ENCODE results near the gene UGGT1.

Gene UGGT1

DNA sequence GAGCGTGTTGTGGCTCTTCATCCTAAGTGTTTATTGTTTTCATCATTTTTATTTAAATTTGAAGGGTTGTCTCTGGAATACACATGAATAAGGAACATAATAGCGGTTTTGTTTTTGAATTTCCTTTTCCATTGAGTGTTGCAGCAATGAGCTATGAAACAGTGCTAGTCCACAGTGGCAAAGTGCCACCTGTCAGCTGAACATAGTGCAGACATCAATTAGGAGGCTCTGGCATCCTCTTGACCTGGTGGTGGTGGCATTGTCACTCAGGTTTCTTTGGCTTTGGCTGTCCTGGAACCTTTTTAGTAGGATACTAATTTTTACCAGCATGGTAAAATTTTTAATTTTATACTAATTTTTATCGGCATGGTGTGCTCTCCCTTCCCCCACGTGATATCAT, 63.2 kb downstream of the UGGT1 start:
- no peak for DNase-seq
- H3K27me3 Mint-ChIP-seq (ENCODE audit: low read depth, poor library complexity) = no peaks in the 10 kb centered on the region
- H3K27ac Mint-ChIP-seq = no peak overlapping the region
- no peaks in the 10 kb centered on the region for H3K4me1 Mint-ChIP-seq
- TF ChIP-seq, protein P1, sequence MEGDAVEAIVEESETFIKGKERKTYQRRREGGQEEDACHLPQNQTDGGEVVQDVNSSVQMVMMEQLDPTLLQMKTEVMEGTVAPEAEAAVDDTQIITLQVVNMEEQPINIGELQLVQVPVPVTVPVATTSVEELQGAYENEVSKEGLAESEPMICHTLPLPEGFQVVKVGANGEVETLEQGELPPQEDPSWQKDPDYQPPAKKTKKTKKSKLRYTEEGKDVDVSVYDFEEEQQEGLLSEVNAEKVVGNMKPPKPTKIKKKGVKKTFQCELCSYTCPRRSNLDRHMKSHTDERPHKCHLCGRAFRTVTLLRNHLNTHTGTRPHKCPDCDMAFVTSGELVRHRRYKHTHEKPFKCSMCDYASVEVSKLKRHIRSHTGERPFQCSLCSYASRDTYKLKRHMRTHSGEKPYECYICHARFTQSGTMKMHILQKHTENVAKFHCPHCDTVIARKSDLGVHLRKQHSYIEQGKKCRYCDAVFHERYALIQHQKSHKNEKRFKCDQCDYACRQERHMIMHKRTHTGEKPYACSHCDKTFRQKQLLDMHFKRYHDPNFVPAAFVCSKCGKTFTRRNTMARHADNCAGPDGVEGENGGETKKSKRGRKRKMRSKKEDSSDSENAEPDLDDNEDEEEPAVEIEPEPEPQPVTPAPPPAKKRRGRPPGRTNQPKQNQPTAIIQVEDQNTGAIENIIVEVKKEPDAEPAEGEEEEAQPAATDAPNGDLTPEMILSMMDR (IDR thresholded peaks at IDR 0.05) = no peak
- no peaks in the 10 kb centered on the region for H3K9me3 Mint-ChIP-seq
- H3K4me3 Mint-ChIP-seq = no peak overlapping the region
- peaks cover 47% of the 10 kb centered on the region for H3K36me3 Mint-ChIP-seq (ENCODE audit: low read depth)

DNA sequence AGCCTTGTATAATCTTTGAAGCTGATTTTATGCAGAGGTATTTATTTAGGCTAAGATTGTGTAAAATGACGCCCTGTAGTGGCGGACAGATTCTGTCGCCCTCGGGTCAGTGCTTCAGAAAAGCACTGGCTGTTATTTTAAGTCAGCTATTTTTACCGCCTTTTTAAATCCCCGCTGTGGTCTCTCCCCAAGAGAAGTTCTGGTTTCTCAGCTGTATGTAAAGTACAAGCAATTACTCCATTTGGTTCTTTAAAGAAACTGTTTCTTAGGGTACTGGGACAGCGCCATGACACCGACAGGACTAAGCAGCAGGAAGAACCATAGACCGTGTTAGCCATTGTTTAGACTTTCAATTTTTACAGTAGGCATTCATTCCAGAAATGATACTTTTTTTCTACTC, 65.0 kb downstream of the UGGT1 start:
- Mint-ChIP-seq H3K4me1 (no peaks in the 10 kb centered on the region), H3K9me3 (no peaks in the 10 kb centered on the region), H3K27ac (no peak overlapping the region), H3K36me3 (ENCODE audit: low read depth) (peaks cover 51% of the 10 kb centered on the region), H3K4me3 (no peak overlapping the region), H3K27me3 (ENCODE audit: low read depth, poor library complexity) (no peaks in the 10 kb centered on the region)
- TF ChIP-seq, protein P1 (IDR thresholded peaks at IDR 0.05) = no peak
- DNase-seq = no peak

DNA sequence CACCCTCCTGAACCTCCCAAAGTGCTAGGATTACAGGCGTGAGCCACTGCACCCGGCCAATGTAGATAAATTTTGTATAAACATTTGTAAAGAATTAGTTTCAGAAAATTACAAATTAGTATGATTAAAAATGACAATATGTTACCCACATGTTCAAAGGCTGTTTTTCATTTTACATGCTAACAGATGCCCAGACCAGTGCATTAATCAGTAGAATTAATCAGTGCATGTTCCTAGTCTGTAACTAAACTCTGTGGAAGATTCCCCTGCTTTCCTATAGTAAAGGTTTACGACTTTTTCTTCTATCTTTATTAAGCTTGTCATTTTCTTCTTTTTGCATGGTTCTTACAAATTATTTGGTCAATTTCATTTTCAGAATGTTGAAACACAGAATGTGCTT, 65.8 kb downstream of the UGGT1 start:
- no peaks in the 10 kb centered on the region for H3K4me1 Mint-ChIP-seq
- peak overlapping the region; percentile 62 for H3K27ac Mint-ChIP-seq
- TF ChIP-seq, protein P1 (IDR thresholded peaks at IDR 0.05) = no peak
- H3K36me3 Mint-ChIP-seq (ENCODE audit: low read depth) = peaks cover 48% of the 10 kb centered on the region
- no peaks in the 10 kb centered on the region for H3K27me3 Mint-ChIP-seq (ENCODE audit: low read depth, poor library complexity)
- no peaks in the 10 kb centered on the region for H3K9me3 Mint-ChIP-seq
- no peak overlapping the region for H3K4me3 Mint-ChIP-seq
- no peak for DNase-seq

DNA sequence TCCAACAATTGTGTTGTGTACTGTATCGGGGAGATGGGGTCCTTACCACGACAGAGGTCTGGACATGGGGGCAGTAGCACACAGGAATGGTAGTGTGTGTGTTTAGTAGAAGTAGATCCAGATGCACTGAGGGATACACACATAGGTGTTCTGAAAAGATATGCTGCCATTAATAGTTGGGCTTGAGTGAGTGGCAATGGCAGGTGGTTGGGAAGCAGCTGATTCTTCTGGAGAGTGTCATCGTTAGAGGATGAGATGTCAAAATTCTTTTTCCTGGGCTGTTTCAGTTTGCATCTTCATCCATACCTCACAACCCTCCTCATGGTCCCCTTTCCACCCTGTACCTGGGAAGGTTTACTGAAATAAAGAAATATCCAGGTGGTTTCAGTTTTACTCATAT, 66.6 kb downstream of the UGGT1 start:
- no peak for DNase-seq
- no peak overlapping the region for H3K27ac Mint-ChIP-seq
- TF ChIP-seq, protein P1 (IDR thresholded peaks at IDR 0.05) = no peak
- no peaks in the 10 kb centered on the region for H3K4me1 Mint-ChIP-seq
- H3K36me3 Mint-ChIP-seq (ENCODE audit: low read depth) = peaks cover 53% of the 10 kb centered on the region
- H3K27me3 Mint-ChIP-seq (ENCODE audit: low read depth, poor library complexity) = no peaks in the 10 kb centered on the region
- no peak overlapping the region for H3K4me3 Mint-ChIP-seq
- H3K9me3 Mint-ChIP-seq = no peaks in the 10 kb centered on the region

DNA sequence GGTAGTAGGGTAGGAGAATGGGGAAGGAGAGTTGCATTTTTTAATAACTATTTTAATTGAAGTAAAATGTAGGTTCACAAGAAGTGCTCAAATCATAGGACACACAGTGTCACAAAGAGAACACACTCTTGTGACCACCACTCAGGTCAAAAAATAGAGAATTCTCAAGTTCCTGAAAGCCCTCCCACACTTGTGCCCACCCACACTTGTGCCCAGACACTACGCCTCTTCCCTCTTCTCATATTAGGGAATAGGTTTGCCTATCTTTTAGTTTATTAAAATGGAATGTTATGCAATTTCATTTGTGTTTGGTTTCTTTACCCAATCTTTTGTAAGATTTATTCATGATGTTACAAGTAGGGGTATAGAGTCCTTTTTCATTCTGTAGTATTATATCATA, 67.2 kb downstream of the UGGT1 start:
- Mint-ChIP-seq H3K27me3 (ENCODE audit: low read depth, poor library complexity) (no peaks in the 10 kb centered on the region), H3K9me3 (no peaks in the 10 kb centered on the region), H3K27ac (no peak overlapping the region), H3K4me1 (no peaks in the 10 kb centered on the region), H3K36me3 (ENCODE audit: low read depth) (peaks cover 58% of the 10 kb centered on the region), H3K4me3 (no peak overlapping the region)
- TF ChIP-seq, protein P1 (IDR thresholded peaks at IDR 0.05) = no peak
- no peak for DNase-seq

DNA sequence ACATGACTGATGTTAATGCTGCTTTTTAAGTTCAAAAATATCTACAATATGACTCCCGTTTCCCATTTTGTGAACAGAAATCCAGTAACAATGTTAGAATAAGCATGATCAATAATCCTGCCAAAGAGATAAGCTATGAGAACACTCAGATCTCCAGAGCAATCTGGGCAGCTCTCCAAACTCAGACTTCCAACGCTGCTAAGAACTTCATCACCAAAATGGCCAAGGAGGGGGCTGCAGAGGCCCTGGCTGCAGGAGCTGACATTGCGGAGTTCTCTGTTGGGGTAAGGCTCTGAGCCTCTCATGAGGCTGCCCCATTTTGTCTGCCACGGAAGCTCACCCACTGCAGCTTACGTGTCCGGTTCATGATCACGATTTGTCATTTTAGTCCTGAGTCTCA, 68.4 kb downstream of the UGGT1 start:
- Mint-ChIP-seq H3K9me3 (no peaks in the 10 kb centered on the region), H3K4me1 (no peaks in the 10 kb centered on the region), H3K27ac (peak overlapping the region; percentile 15), H3K36me3 (ENCODE audit: low read depth) (peaks cover 54% of the 10 kb centered on the region), H3K4me3 (no peak overlapping the region), H3K27me3 (ENCODE audit: low read depth, poor library complexity) (no peaks in the 10 kb centered on the region)
- TF ChIP-seq, protein P1 (IDR thresholded peaks at IDR 0.05) = no peak
- DNase-seq = no peak
